ENCODE measurements around the gene SLC17A7. TPM values are rescaled to one million over a fixed set of nuclear protein-coding genes. Genes with fewer than 3 reads are reported as not detected.

Gene SLC17A7
- total and polyA plus RNA-seq, 5 donors from 2014 or later: not detected

DNA sequence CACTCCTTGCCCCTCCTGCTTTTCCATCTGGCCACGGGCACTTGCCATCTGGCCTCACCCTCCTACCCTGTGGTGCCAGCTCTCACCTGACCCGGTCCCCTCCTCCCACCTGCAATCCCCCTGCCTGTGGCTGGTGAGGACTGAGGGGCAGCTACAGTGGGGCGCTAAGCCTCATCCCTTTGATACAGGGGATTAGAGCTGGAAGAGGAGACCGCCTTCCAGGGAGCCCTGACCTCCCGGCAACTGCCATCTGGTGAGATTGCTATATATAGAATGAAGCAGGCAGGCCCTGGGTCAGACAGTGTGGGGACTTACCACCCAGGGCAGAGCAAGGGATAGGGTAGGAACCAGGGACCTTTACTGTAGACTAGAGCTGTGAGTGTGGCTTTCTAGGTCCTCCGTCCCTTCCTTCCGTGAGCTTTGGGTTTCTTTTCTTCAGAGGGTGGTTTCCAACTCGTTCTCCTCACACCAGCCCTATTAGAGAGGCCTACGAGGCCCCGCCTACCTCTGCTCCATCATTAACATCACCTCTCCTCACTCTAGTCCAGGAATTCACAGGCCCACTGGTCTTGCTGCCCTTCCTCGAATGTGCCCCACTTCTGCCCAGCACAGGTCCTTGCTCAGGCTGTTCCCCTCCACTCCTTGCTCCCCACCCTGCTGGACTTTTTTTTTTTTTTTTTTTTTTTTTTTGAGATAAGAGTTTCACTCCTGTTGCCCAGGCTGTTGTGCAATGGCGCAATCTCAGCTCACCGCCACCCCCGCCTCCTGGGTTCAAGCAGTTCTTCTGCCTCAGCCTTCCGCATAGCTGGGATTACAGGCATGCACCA, 45.5 kb downstream of the SLC17A7 start:
- Histone ChIP-seq H3K9me3 (ENCODE audit: control insufficient read depth in 2 of 2, low read length in 2 of 2) (no peaks in the 10 kb centered on the region), H3K4me3 (ENCODE audit: low read depth, low read length) (no peak overlapping the region), H3K4me1 (ENCODE audit: control insufficient read depth, insufficient read depth, low read length, poor library complexity, severe bottlenecking) (peaks cover 7% of the 10 kb centered on the region), H3K27ac (ENCODE audit: insufficient read depth, low read length, poor library complexity, severe bottlenecking) (no peak overlapping the region), H3K36me3 (ENCODE audit: control insufficient read depth, insufficient read depth, low read length) (no peaks in the 10 kb centered on the region), H3K27me3 (ENCODE audit: control insufficient read depth, insufficient read depth, low read length) (no peaks in the 10 kb centered on the region)
- peaks cover 7% of the 10 kb centered on the region for H3K27me3 Mint-ChIP-seq
- ATAC-seq (ENCODE audit: low read depth in 2 of 2) (no peak), DNase-seq (no peak)
- no peaks in the 10 kb centered on the region for H3K9me3 Mint-ChIP-seq
- peaks cover 5 to 19% (median 13%) of the 10 kb centered on the region in 4 donors for H3K4me1 Mint-ChIP-seq
- no peak overlapping the region for H3K27ac Mint-ChIP-seq
- no peaks in the 10 kb centered on the region for H3K36me3 Mint-ChIP-seq
- H3K4me3 Mint-ChIP-seq: no peak overlapping the region

DNA sequence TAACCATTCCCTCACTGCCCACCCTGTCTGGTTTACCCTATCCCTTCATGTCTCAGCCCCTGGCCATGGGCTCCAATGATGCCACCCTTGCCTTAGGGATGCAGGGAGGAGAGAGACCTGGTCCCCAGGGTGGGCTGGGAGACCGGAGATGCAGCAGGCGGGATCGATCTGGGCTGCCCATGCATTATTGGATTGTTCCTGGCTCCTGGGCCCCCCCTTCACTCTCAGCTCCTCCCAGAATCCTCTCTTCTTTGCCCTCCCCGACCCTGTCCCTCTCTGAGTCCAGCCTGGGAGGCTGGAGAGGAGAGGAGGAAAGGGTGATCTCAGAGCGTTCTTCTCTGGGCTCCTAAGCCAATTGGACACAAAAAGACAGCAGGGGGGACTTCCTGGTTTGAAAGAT, 47.4 kb downstream of the SLC17A7 start:
- Mint-ChIP-seq H3K4me3 (no peak overlapping the region), H3K27ac (no peak overlapping the region), H3K9me3 (no peaks in the 10 kb centered on the region), H3K4me1 (peaks cover 5 to 19% (median 13%) of the 10 kb centered on the region in 4 donors), H3K27me3 (peaks cover 7% of the 10 kb centered on the region), H3K36me3 (no peaks in the 10 kb centered on the region)
- no peak for ATAC-seq (ENCODE audit: low read depth in 2 of 2)
- no peak overlapping the region for H3K27ac ChIP-seq (ENCODE audit: insufficient read depth, low read length, poor library complexity, severe bottlenecking)
- no peaks in the 10 kb centered on the region for H3K27me3 ChIP-seq (ENCODE audit: control insufficient read depth, insufficient read depth, low read length)
- DNase-seq: no peak
- peaks cover 7% of the 10 kb centered on the region for H3K4me1 ChIP-seq (ENCODE audit: control insufficient read depth, insufficient read depth, low read length, poor library complexity, severe bottlenecking)
- no peaks in the 10 kb centered on the region for H3K36me3 ChIP-seq (ENCODE audit: control insufficient read depth, insufficient read depth, low read length)
- H3K9me3 ChIP-seq (ENCODE audit: control insufficient read depth in 2 of 2, low read length in 2 of 2): no peaks in the 10 kb centered on the region
- no peak overlapping the region for H3K4me3 ChIP-seq (ENCODE audit: low read depth, low read length)

DNA sequence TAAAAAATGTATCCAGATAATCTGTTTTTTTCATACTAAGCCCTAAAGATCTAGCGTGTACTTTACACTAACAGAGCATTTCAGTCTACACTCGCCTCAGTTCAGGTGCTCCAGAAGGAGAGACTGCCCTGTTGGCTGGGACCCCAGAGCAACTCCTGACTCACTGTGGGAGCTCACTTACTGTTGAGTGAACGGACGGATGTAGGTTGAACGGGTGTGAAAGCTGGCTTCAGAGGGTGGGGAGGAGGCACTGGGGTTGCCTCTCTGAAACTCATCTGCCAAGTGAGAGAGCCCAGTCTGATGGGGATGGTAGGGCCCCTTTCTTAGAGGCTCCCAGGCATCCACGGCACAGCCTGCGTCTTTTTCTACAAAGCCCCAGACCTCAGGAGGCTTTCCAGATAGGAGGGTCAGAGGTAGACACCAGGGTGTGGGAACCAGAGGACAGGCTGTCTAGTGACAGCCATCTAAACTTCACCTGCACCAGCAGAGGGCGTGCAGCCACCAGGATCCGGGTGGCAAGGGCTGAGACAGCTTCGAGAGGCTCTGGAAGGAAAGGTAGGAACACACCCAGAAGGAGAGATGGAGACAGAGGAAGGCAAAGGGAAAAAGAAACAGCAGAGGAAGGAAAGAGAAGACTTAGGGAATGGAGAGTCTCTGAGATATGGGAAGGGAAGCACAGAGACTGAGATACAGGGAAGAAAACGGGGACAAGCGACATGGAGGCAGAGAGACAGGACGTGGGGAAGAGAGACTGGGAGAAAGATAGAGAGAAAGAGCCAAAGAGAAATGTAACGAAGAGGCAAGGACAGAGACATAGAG, 49.5 kb downstream of the SLC17A7 start:
- Histone ChIP-seq H3K4me1 (ENCODE audit: control insufficient read depth, insufficient read depth, low read length, poor library complexity, severe bottlenecking) (peaks cover 11% of the 10 kb centered on the region), H3K27ac (ENCODE audit: insufficient read depth, low read length, poor library complexity, severe bottlenecking) (peak overlapping the region; percentile 52), H3K27me3 (ENCODE audit: control insufficient read depth, insufficient read depth, low read length) (no peaks in the 10 kb centered on the region), H3K36me3 (ENCODE audit: control insufficient read depth, insufficient read depth, low read length) (no peaks in the 10 kb centered on the region), H3K4me3 (ENCODE audit: low read depth, low read length) (no peak overlapping the region), H3K9me3 (ENCODE audit: control insufficient read depth in 2 of 2, low read length in 2 of 2) (no peaks in the 10 kb centered on the region)
- H3K27ac Mint-ChIP-seq: peak overlapping the region; percentile 9 to 74 (median 27)
- no peaks in the 10 kb centered on the region for H3K36me3 Mint-ChIP-seq
- DNase-seq (peak; percentile 64 to 84 (median 79)), ATAC-seq (ENCODE audit: low read depth in 2 of 2) (peak; percentile 80 to 85)
- peaks cover 5 to 18% (median 7%) of the 10 kb centered on the region in 4 donors for H3K4me1 Mint-ChIP-seq
- H3K27me3 Mint-ChIP-seq: no peaks in the 10 kb centered on the region
- no peaks in the 10 kb centered on the region for H3K9me3 Mint-ChIP-seq
- H3K4me3 Mint-ChIP-seq: no peak overlapping the region

DNA sequence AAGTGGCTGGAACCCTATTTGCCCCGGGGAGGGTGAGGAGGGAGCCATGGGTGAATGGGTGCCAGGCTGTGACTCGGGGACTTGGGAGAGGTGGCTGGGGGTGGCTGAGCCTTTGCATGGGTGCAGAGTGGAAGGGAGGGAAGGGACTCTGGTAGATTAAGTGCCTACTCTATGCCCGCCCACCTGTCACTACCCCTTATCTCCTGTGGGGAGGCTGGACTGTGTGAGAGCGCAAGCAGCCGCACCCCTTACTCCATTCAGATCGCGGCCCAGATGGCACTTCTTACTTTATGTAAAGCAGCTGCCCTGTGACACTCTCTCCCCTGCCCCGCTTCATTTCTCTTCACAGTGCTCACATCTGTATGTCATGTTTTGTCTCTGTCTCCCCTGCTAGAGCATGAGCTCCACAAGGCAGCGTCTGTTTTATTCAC, 50.4 kb downstream of the SLC17A7 start:
- Histone ChIP-seq H3K4me1 (ENCODE audit: control insufficient read depth, insufficient read depth, low read length, poor library complexity, severe bottlenecking) (peaks cover 11% of the 10 kb centered on the region), H3K9me3 (ENCODE audit: control insufficient read depth in 2 of 2, low read length in 2 of 2) (no peaks in the 10 kb centered on the region), H3K27me3 (ENCODE audit: control insufficient read depth, insufficient read depth, low read length) (no peaks in the 10 kb centered on the region), H3K36me3 (ENCODE audit: control insufficient read depth, insufficient read depth, low read length) (no peaks in the 10 kb centered on the region), H3K4me3 (ENCODE audit: low read depth, low read length) (no peak overlapping the region), H3K27ac (ENCODE audit: insufficient read depth, low read length, poor library complexity, severe bottlenecking) (peak overlapping the region; percentile 52)
- ATAC-seq (ENCODE audit: low read depth in 2 of 2): no peak
- H3K27ac Mint-ChIP-seq: no peak overlapping the region
- H3K36me3 Mint-ChIP-seq: no peaks in the 10 kb centered on the region
- H3K4me1 Mint-ChIP-seq: peaks cover 5 to 18% (median 7%) of the 10 kb centered on the region in 4 donors
- no peaks in the 10 kb centered on the region for H3K27me3 Mint-ChIP-seq
- H3K4me3 Mint-ChIP-seq: no peak overlapping the region
- H3K9me3 Mint-ChIP-seq: no peaks in the 10 kb centered on the region
- DNase-seq: no peak

DNA sequence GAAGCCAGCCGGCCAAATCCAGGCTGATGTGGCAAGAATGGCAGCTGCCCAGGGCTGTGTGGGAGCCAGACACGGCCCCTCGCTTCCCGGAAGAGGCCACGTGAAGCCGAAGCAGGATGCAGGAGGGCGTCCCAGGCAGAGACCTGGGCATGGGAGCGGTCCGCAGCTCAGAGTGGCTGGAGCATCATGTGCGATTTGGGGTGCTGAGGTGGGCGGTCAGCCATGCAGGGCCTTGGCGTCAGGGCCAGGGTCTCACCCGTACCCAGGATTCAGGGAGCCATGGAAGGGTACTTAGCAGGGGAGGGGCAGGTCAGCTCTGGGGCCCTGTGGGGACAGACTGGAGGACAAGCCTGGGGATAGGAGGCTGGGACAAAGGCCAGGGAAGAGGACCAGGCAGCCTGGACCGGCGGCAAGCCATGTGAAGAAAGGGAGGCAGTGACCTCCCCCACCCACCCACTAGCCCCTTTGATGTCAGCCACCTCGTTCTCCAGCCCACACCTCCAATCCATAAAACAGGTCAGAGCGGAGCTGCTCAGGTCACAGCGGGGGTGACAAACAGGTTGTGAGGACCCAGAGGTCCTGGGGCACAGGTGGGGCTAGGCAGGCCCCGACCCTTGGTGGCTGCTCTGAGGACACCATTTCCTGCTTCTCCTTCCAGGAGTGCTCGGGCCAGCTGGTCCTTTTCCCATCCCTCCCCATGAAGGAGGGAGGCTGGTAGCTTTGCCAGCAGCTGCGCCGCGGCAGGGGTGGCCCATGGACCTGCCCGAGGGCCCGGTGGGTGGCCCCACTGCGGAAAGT, 51.0 kb downstream of the SLC17A7 start:
- H3K9me3 Mint-ChIP-seq: no peaks in the 10 kb centered on the region
- H3K36me3 Mint-ChIP-seq: no peaks in the 10 kb centered on the region
- no peaks in the 10 kb centered on the region for H3K27me3 ChIP-seq (ENCODE audit: control insufficient read depth, insufficient read depth, low read length)
- H3K4me1 Mint-ChIP-seq: peaks cover 5 to 18% (median 7%) of the 10 kb centered on the region in 4 donors
- ATAC-seq (ENCODE audit: low read depth in 2 of 2) (no peak), DNase-seq (no peak)
- H3K4me3 ChIP-seq (ENCODE audit: low read depth, low read length): no peak overlapping the region
- no peaks in the 10 kb centered on the region for H3K27me3 Mint-ChIP-seq
- peaks cover 11% of the 10 kb centered on the region for H3K4me1 ChIP-seq (ENCODE audit: control insufficient read depth, insufficient read depth, low read length, poor library complexity, severe bottlenecking)
- H3K27ac ChIP-seq (ENCODE audit: insufficient read depth, low read length, poor library complexity, severe bottlenecking): no peak overlapping the region
- H3K9me3 ChIP-seq (ENCODE audit: control insufficient read depth in 2 of 2, low read length in 2 of 2): no peaks in the 10 kb centered on the region
- no peak overlapping the region for H3K27ac Mint-ChIP-seq
- no peak overlapping the region for H3K4me3 Mint-ChIP-seq
- H3K36me3 ChIP-seq (ENCODE audit: control insufficient read depth, insufficient read depth, low read length): no peaks in the 10 kb centered on the region

DNA sequence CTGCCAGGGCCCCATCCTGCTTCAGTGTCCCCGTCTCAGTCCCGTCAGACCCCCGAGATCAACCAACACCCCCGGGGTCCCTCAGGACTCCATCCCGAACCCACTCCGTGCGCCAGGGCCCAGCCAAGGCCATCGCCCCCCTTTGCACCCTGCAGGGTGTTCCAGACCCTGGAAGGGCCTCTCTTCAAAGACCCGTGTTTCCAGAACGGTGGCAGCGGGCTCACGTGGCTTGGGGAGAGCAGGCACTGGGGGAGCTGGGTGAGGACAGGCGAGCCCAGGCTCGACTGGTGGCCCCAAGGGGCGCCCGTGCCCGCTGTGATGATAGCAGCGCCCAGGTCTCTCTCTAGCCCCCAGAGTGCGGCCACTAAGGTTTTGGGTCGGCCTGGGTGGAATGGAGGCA, 51.9 kb downstream of the SLC17A7 start:
- no peaks in the 10 kb centered on the region for H3K36me3 ChIP-seq (ENCODE audit: control insufficient read depth, insufficient read depth, low read length)
- Mint-ChIP-seq H3K4me3 (no peak overlapping the region), H3K27me3 (no peaks in the 10 kb centered on the region), H3K36me3 (no peaks in the 10 kb centered on the region), H3K9me3 (no peaks in the 10 kb centered on the region), H3K4me1 (peaks cover 5 to 18% (median 7%) of the 10 kb centered on the region in 4 donors), H3K27ac (no peak overlapping the region)
- DNase-seq: no peak
- H3K27ac ChIP-seq (ENCODE audit: insufficient read depth, low read length, poor library complexity, severe bottlenecking): no peak overlapping the region
- H3K4me3 ChIP-seq (ENCODE audit: low read depth, low read length): no peak overlapping the region
- peaks cover 11% of the 10 kb centered on the region for H3K4me1 ChIP-seq (ENCODE audit: control insufficient read depth, insufficient read depth, low read length, poor library complexity, severe bottlenecking)
- H3K9me3 ChIP-seq (ENCODE audit: control insufficient read depth in 2 of 2, low read length in 2 of 2): no peaks in the 10 kb centered on the region
- H3K27me3 ChIP-seq (ENCODE audit: control insufficient read depth, insufficient read depth, low read length): no peaks in the 10 kb centered on the region
- ATAC-seq (ENCODE audit: low read depth in 2 of 2): no peak

DNA sequence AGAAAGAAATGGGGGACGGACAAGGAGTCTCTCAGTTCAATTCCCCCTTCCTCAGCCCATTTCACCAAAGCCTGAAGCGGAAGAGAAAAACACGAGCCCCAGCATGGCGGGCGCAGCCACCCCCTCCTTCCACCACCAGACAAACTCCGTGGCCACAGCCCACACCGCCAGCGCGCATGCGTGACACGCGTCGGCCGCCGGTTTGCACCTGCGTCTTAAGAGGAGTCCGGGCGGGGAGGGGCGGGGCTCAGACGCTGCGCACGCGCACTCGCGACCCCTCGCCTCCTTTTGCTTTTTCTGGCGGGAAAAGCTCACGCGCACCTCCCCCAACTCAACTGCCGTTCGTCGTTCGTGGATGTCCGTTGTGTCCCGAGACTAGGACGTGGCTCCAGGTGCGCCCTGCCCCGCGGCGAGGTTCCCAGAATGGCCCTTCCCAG, 53.4 kb downstream of the SLC17A7 start, which contains the start of gene KASH5:
KASH5 (plus strand) TSS at position 314 of the 437 bp plus-strand sequence. CDS start 2,635 bp downstream, outside the sequence.
- H3K36me3 ChIP-seq (ENCODE audit: control insufficient read depth, insufficient read depth, low read length): no peaks in the 10 kb centered on the region
- DNase-seq: peak; percentile 47 to 81 (median 75)
- H3K27me3 Mint-ChIP-seq: no peaks in the 10 kb centered on the region
- no peak within 1 kb of the TSS for H3K4me3 ChIP-seq (ENCODE audit: low read depth, low read length)
- H3K27me3 ChIP-seq (ENCODE audit: control insufficient read depth, insufficient read depth, low read length): peaks cover 3% of the 10 kb centered on the region
- no peaks in the 10 kb centered on the region for H3K9me3 Mint-ChIP-seq
- peaks cover 11% of the 10 kb centered on the region for H3K4me1 ChIP-seq (ENCODE audit: control insufficient read depth, insufficient read depth, low read length, poor library complexity, severe bottlenecking)
- no peak within 1 kb of the TSS for H3K27ac ChIP-seq (ENCODE audit: insufficient read depth, low read length, poor library complexity, severe bottlenecking)
- no peaks in the 10 kb centered on the region for H3K36me3 Mint-ChIP-seq
- H3K4me1 Mint-ChIP-seq: peaks cover 5 to 18% (median 9%) of the 10 kb centered on the region in 4 donors
- peak within 1 kb of the TSS in 3 of 4 donors; percentile 15 to 70 (median 65) for H3K4me3 Mint-ChIP-seq
- ATAC-seq (ENCODE audit: low read depth in 2 of 2): peak; percentile 50 to 73
- no peaks in the 10 kb centered on the region for H3K9me3 ChIP-seq (ENCODE audit: control insufficient read depth in 2 of 2, low read length in 2 of 2)
- peak within 1 kb of the TSS; percentile 41 to 93 (median 62) for H3K27ac Mint-ChIP-seq

Data from CD4-positive, CD25-positive, alpha-beta regulatory T cell (primary cell).